Endothelial cell (in vitro differentiated cells): ENCODE measurements around the gene RTL5. TPM values are rescaled to one million over a fixed set of nuclear protein-coding genes. Genes with fewer than 3 reads are reported as not detected.

Source experiments
- DNase-seq: peaks from one replicate; pipeline ENCODE4 v3.0.0; 2021; ENCODE audit warnings: low spot score
- H3K27ac Mint-ChIP-seq: one replicate; pipeline ENCODE4 v1.8.0; 2021; ENCODE audit warnings: mixed read lengths, inconsistent platforms; ENCODE audit not compliant: unreplicated experiment
- H3K27me3 Mint-ChIP-seq: one replicate; pipeline ENCODE4 v1.8.0; 2021; ENCODE audit warnings: mild to moderate bottlenecking, moderate library complexity, mixed read lengths, inconsistent platforms; ENCODE audit not compliant: unreplicated experiment
- H3K36me3 Mint-ChIP-seq: one replicate; pipeline ENCODE4 v1.8.0; 2021; ENCODE audit warnings: mild to moderate bottlenecking, low read depth, mixed read lengths, inconsistent platforms; ENCODE audit not compliant: unreplicated experiment
- H3K4me1 Mint-ChIP-seq: one replicate; pipeline ENCODE4 v1.8.0; 2021; ENCODE audit warnings: mild to moderate bottlenecking, mixed read lengths, inconsistent platforms; ENCODE audit not compliant: unreplicated experiment
- H3K4me3 Mint-ChIP-seq: one replicate; pipeline ENCODE4 v1.8.0; 2021; ENCODE audit warnings: mild to moderate bottlenecking, mixed read lengths, inconsistent platforms; ENCODE audit not compliant: unreplicated experiment
- H3K9me3 Mint-ChIP-seq: one replicate; pipeline ENCODE4 v1.8.0; 2021; ENCODE audit warnings: mixed read lengths, inconsistent platforms; ENCODE audit not compliant: unreplicated experiment
- CTCF ChIP-seq: fragments of 200-600 bp; sonication (generic); IDR thresholded peaks from one replicate; pipeline ENCODE4 v1.5.0; 2021; ENCODE audit warnings: antibody characterized with exemption; ENCODE audit not compliant: unreplicated experiment
- total RNA-seq: library from RNA; stranded (reverse); fragmentation: NEBNext Ultra II Directional; extraction: Animal tissue kit (Norgen Biotek cat#: 25700); gene quantifications from one replicate; pipeline ENCODE4 v1.2.1, GENCODE V29; 2021; ENCODE audit not compliant: unreplicated experiment

The RTL5 gene
- total RNA-seq, 1 donor from 2014 or later = 8.5 TPM

GRCh38 chrX:72165551-72165950, 33.8 kb upstream of the RTL5 start:
- peaks cover 4% of the 10 kb centered on the region for H3K36me3 Mint-ChIP-seq
- DNase-seq = no peak
- no peak for TF ChIP-seq CTCF
- H3K4me3 Mint-ChIP-seq = no peak overlapping the region
- H3K4me1 Mint-ChIP-seq = no peaks in the 10 kb centered on the region
- H3K27ac Mint-ChIP-seq = no peak overlapping the region
- no peaks in the 10 kb centered on the region for H3K27me3 Mint-ChIP-seq
- no peaks in the 10 kb centered on the region for H3K9me3 Mint-ChIP-seq

- no peak for TF ChIP-seq CTCF
- no peak for DNase-seq
- H3K9me3 Mint-ChIP-seq = no peaks in the 10 kb centered on the region
- no peaks in the 10 kb centered on the region for H3K27me3 Mint-ChIP-seq
- H3K36me3 Mint-ChIP-seq = peaks cover 8% of the 10 kb centered on the region
- H3K27ac Mint-ChIP-seq = no peak overlapping the region
- H3K4me1 Mint-ChIP-seq = no peaks in the 10 kb centered on the region
- no peak overlapping the region for H3K4me3 Mint-ChIP-seq
Measured at GRCh38 chrX:72159769-72160168, 28.1 kb upstream of the RTL5 start.

GRCh38 chrX:72158773-72159172, 27.1 kb upstream of the RTL5 start:
- H3K4me3 Mint-ChIP-seq = no peak overlapping the region
- H3K4me1 Mint-ChIP-seq = no peaks in the 10 kb centered on the region
- H3K27ac Mint-ChIP-seq = no peak overlapping the region
- TF ChIP-seq CTCF = no peak
- H3K27me3 Mint-ChIP-seq = no peaks in the 10 kb centered on the region
- H3K36me3 Mint-ChIP-seq = peaks cover 8% of the 10 kb centered on the region
- no peak for DNase-seq
- H3K9me3 Mint-ChIP-seq = no peaks in the 10 kb centered on the region

- peaks cover 3% of the 10 kb centered on the region for H3K27me3 Mint-ChIP-seq
- H3K27ac Mint-ChIP-seq = no peak overlapping the region
- H3K4me3 Mint-ChIP-seq = no peak overlapping the region
- no peaks in the 10 kb centered on the region for H3K4me1 Mint-ChIP-seq
- TF ChIP-seq CTCF = no peak
- DNase-seq = no peak
- no peaks in the 10 kb centered on the region for H3K9me3 Mint-ChIP-seq
- peaks cover 16% of the 10 kb centered on the region for H3K36me3 Mint-ChIP-seq
Measured at GRCh38 chrX:72146527-72146926, 14.8 kb upstream of the RTL5 start.

GRCh38 chrX:72145181-72145580, 13.5 kb upstream of the RTL5 start:
- Mint-ChIP-seq H3K9me3 (no peaks in the 10 kb centered on the region), H3K27ac (no peak overlapping the region), H3K36me3 (peaks cover 28% of the 10 kb centered on the region), H3K4me3 (no peak overlapping the region), H3K27me3 (peaks cover 3% of the 10 kb centered on the region), H3K4me1 (no peaks in the 10 kb centered on the region)
- TF ChIP-seq CTCF = no peak
- DNase-seq = no peak
